Stimulated activated naive CD8-positive, alpha-beta T cell treated with anti-CD3 and anti-CD28 coated beads, Interleukin-15, amount 100 ng/mL, for 72 hours (primary cell): ENCODE results near the gene JARID2.
A peak's percentile ranks its signal among the peaks of the same experiment; 100 is the strongest.
"Not testable (repeated sequence)": the region's sequence is repeated elsewhere in the genome, so short reads cannot be mapped to it uniquely, and the experiment has no call there.

ENCODE experiments used
- ATAC-seq: fragments of 150-1000 bp; cut with Tn5 transposase; 2 replicates; pipeline ENCODE4 v1.10.0; 2021; ENCODE audit warnings: mild to moderate bottlenecking, moderate library complexity
- DNase-seq, 2 donors: peaks; one replicate each; pipeline ENCODE4 v3.0.0; 2021 to 2022
- H3K27ac Mint-ChIP-seq, 2 donors: one replicate each; pipeline ENCODE4 v1.8.0; 2022; ENCODE audit warnings: mild to moderate bottlenecking in 2 of 2, mixed read lengths in 2 of 2, moderate library complexity in 2 of 2
- H3K27me3 Mint-ChIP-seq: one replicate; pipeline ENCODE4 v1.8.0; 2022; ENCODE audit warnings: mixed read lengths
- H3K4me1 Mint-ChIP-seq: one replicate; pipeline ENCODE4 v1.8.0; 2022; ENCODE audit warnings: mild to moderate bottlenecking, mixed read lengths
- H3K4me3 Mint-ChIP-seq, 2 donors: one replicate each; pipeline ENCODE4 v1.8.0; 2022; ENCODE audit warnings: mild to moderate bottlenecking in 2 of 2, mixed read lengths in 2 of 2, moderate library complexity in 1 of 2
- H3K9me3 Mint-ChIP-seq, 2 donors: one replicate each; pipeline ENCODE4 v1.8.0; 2022; ENCODE audit warnings: mixed read lengths in 2 of 2

JARID2 gene

GRCh38 chr6:15287670-15288375, 42.0 kb downstream of the JARID2 start:
- Mint-ChIP-seq H3K4me3 (no peak overlapping the region), H3K9me3 (no peaks in the 10 kb centered on the region), H3K27ac (peak overlapping the region in 1 of 2 donors; percentile 1), H3K27me3 (no peaks in the 10 kb centered on the region), H3K4me1 (peaks cover 74% of the 10 kb centered on the region)
- no peak for ATAC-seq
- DNase-seq, result no peak

GRCh38 chr6:15288856-15289255, 43.0 kb downstream of the JARID2 start:
- DNase-seq, result no peak
- peak; percentile 68 for ATAC-seq
- H3K27ac Mint-ChIP-seq, result peak overlapping the region; percentile 48 to 49
- H3K9me3 Mint-ChIP-seq, result no peaks in the 10 kb centered on the region
- H3K27me3 Mint-ChIP-seq, result no peaks in the 10 kb centered on the region
- H3K4me3 Mint-ChIP-seq, result no peak overlapping the region
- H3K4me1 Mint-ChIP-seq, result peaks cover 75% of the 10 kb centered on the region

- peak overlapping the region in 1 of 2 donors; percentile 38 for H3K27ac Mint-ChIP-seq
- not testable (repeated sequence) for H3K4me3 Mint-ChIP-seq, DNase-seq
Measured at GRCh38 chr6:15289456-15289855, 43.6 kb downstream of the JARID2 start.

GRCh38 chr6:15290067-15290680, 44.3 kb downstream of the JARID2 start:
- DNase-seq (no peak), ATAC-seq (no peak)
- H3K4me1 Mint-ChIP-seq, result peaks cover 78% of the 10 kb centered on the region
- no peaks in the 10 kb centered on the region for H3K27me3 Mint-ChIP-seq
- no peak overlapping the region for H3K4me3 Mint-ChIP-seq
- no peak overlapping the region for H3K27ac Mint-ChIP-seq
- no peaks in the 10 kb centered on the region for H3K9me3 Mint-ChIP-seq

More at GRCh38 chr6:15289456-15289855, 43.6 kb downstream of the JARID2 start:
- not testable (repeated sequence) for H3K27me3 Mint-ChIP-seq, H3K9me3 Mint-ChIP-seq, ATAC-seq
- peaks cover 75% of the 10 kb centered on the region for H3K4me1 Mint-ChIP-seq

GRCh38 chr6:15290962-15291704, 45.3 kb downstream of the JARID2 start:
- Mint-ChIP-seq H3K27ac (peak overlapping the region; percentile 37 to 75), H3K27me3 (no peaks in the 10 kb centered on the region), H3K4me3 (peak overlapping the region in 1 of 2 donors; percentile 36), H3K4me1 (peaks cover 86% of the 10 kb centered on the region), H3K9me3 (no peaks in the 10 kb centered on the region)
- DNase-seq (no peak), ATAC-seq (no peak)

GRCh38 chr6:15292721-15293302, 46.9 kb downstream of the JARID2 start:
- H3K9me3 Mint-ChIP-seq, result no peaks in the 10 kb centered on the region
- H3K4me1 Mint-ChIP-seq, result peaks cover 96% of the 10 kb centered on the region
- H3K27ac Mint-ChIP-seq, result no peak overlapping the region
- no peaks in the 10 kb centered on the region for H3K27me3 Mint-ChIP-seq
- ATAC-seq, result no peak
- H3K4me3 Mint-ChIP-seq, result no peak overlapping the region
- no peak for DNase-seq

GRCh38 chr6:15293674-15294073, 47.8 kb downstream of the JARID2 start:
- Mint-ChIP-seq H3K4me3 (no peak overlapping the region), H3K9me3 (no peaks in the 10 kb centered on the region), H3K27me3 (no peaks in the 10 kb centered on the region), H3K4me1 (peaks cover 96% of the 10 kb centered on the region), H3K27ac (no peak overlapping the region)
- ATAC-seq, result no peak
- no peak for DNase-seq

GRCh38 chr6:15294504-15294903, 48.6 kb downstream of the JARID2 start:
- Mint-ChIP-seq H3K27me3 (no peaks in the 10 kb centered on the region), H3K4me3 (no peak overlapping the region), H3K9me3 (no peaks in the 10 kb centered on the region), H3K27ac (peak overlapping the region in 1 of 2 donors; percentile 29), H3K4me1 (peaks cover 98% of the 10 kb centered on the region)
- ATAC-seq (no peak), DNase-seq (no peak)

- peak overlapping the region in 1 of 2 donors; percentile 76 for H3K27ac Mint-ChIP-seq
- ATAC-seq, result no peak
- H3K27me3 Mint-ChIP-seq, result no peaks in the 10 kb centered on the region
- H3K4me3 Mint-ChIP-seq, result peak overlapping the region; percentile 43 to 56
- H3K4me1 Mint-ChIP-seq, result peaks cover 98% of the 10 kb centered on the region
- no peaks in the 10 kb centered on the region for H3K9me3 Mint-ChIP-seq
- DNase-seq, result no peak
Measured at GRCh38 chr6:15296249-15296648, 50.4 kb downstream of the JARID2 start.

- Mint-ChIP-seq H3K27me3 (no peaks in the 10 kb centered on the region), H3K9me3 (no peaks in the 10 kb centered on the region), H3K4me1 (peaks cover 98% of the 10 kb centered on the region), H3K27ac (peak overlapping the region in 1 of 2 donors; percentile 76), H3K4me3 (peak overlapping the region; percentile 43 to 56)
- ATAC-seq (peak; percentile 74), DNase-seq (peak in 1 of 2 donors; percentile 62)
Measured at GRCh38 chr6:15296735-15297134, 50.9 kb downstream of the JARID2 start.

GRCh38 chr6:15297167-15297566, 51.3 kb downstream of the JARID2 start:
- H3K4me3 Mint-ChIP-seq, DNase-seq, ATAC-seq, H3K9me3 Mint-ChIP-seq, H3K27ac Mint-ChIP-seq, H3K27me3 Mint-ChIP-seq: not testable (repeated sequence)
- H3K4me1 Mint-ChIP-seq, result peaks cover 98% of the 10 kb centered on the region

GRCh38 chr6:15297895-15298590, 52.2 kb downstream of the JARID2 start:
- Mint-ChIP-seq H3K27me3 (no peaks in the 10 kb centered on the region), H3K27ac (peak overlapping the region in 1 of 2 donors; percentile 64), H3K4me1 (peaks cover 91% of the 10 kb centered on the region), H3K9me3 (no peaks in the 10 kb centered on the region), H3K4me3 (peak overlapping the region; percentile 18 to 45)
- DNase-seq (no peak), ATAC-seq (no peak)

GRCh38 chr6:15299430-15300131, 53.7 kb downstream of the JARID2 start:
- DNase-seq (peak; percentile 59 to 80), ATAC-seq (peak; percentile 78)
- Mint-ChIP-seq H3K9me3 (no peaks in the 10 kb centered on the region), H3K27me3 (no peaks in the 10 kb centered on the region), H3K4me1 (peaks cover 91% of the 10 kb centered on the region), H3K4me3 (peak overlapping the region; percentile 27 to 76), H3K27ac (peak overlapping the region; percentile 64 to 88)

- ATAC-seq, result peak; percentile 76
- no peaks in the 10 kb centered on the region for H3K9me3 Mint-ChIP-seq
- H3K4me1 Mint-ChIP-seq, result peaks cover 93% of the 10 kb centered on the region
- H3K4me3 Mint-ChIP-seq, result peak overlapping the region; percentile 50 to 76
- no peak for DNase-seq
- no peaks in the 10 kb centered on the region for H3K27me3 Mint-ChIP-seq
- H3K27ac Mint-ChIP-seq, result peak overlapping the region; percentile 78 to 88
Measured at GRCh38 chr6:15301179-15302006, 55.5 kb downstream of the JARID2 start.
